Caki2 (cell line): ENCODE results near the gene SUN1. TPM values are rescaled to one million over a fixed set of nuclear protein-coding genes. Genes with fewer than 3 reads are reported as not detected.

ENCODE experiments used
- DNase-seq: peaks from one replicate; pipeline ENCODE4 v3.0.0-alpha.2; 2015; ENCODE audit warnings: low read depth
- in situ Hi-C: cut with HindIII; loops from 2 replicates; pipeline ENCODE4 v1.10.0; 2016; ENCODE audit warnings: low sequenced_read_pairs, low pct_unique_long_range_greater_than_20kb, mixed read lengths
- total RNA-seq: library from RNA; depleted of rRNA; stranded (reverse); fragments of >200 nt; shearing (Covaris generic); gene quantifications from 2 replicates; pipeline ENCODE4 v1.2.3, GENCODE V29; 2014; ENCODE audit warnings: low replicate concordance

SUN1 gene
- total RNA-seq, 1 experiment from 2014 or later = 111 TPM

- no peak for DNase-seq
- in situ Hi-C loops = no loop called here
Observed at GRCh38 chr7:882336-883035, 50.2 kb downstream of the SUN1 start.

GRCh38 chr7:883055-884021, 51.1 kb downstream of the SUN1 start:
- no peak for DNase-seq
- in situ Hi-C loops = no loop called here

GRCh38 chr7:884191-885003, 52.1 kb downstream of the SUN1 start:
- in situ Hi-C loops = no loop called here
- DNase-seq = no peak

- no peak for DNase-seq
- in situ Hi-C loops = no loop called here
Observed at GRCh38 chr7:885261-885892, 53.1 kb downstream of the SUN1 start.

- in situ Hi-C loops = no loop called here
- no peak for DNase-seq
Observed at GRCh38 chr7:885893-886625, 53.8 kb downstream of the SUN1 start.

GRCh38 chr7:886626-887487, 54.6 kb downstream of the SUN1 start:
- no peak for DNase-seq
- in situ Hi-C loops = no loop called here

GRCh38 chr7:887488-887820, 55.2 kb downstream of the SUN1 start:
- DNase-seq = no peak
- in situ Hi-C loops = no loop called here

- no peak for DNase-seq
- in situ Hi-C loops = no loop called here
Observed at GRCh38 chr7:888081-889024, 56.1 kb downstream of the SUN1 start.

- in situ Hi-C loops = no loop called here
- no peak for DNase-seq
Observed at GRCh38 chr7:889025-889390, 56.7 kb downstream of the SUN1 start.

GRCh38 chr7:889391-889790, 57.1 kb downstream of the SUN1 start:
- DNase-seq = no peak

GRCh38 chr7:890868-891267, 58.6 kb downstream of the SUN1 start:
- DNase-seq = no peak
- in situ Hi-C loops = no loop called here

More at GRCh38 chr7:889391-889790, 57.1 kb downstream of the SUN1 start:
- in situ Hi-C loops = no loop called here

- no peak for DNase-seq
- in situ Hi-C loops = no loop called here
Observed at GRCh38 chr7:891291-891690, 59.0 kb downstream of the SUN1 start.

- in situ Hi-C loops = no loop called here
- DNase-seq = no peak
Observed at GRCh38 chr7:891805-892204, 59.5 kb downstream of the SUN1 start.

GRCh38 chr7:892648-893593, 60.6 kb downstream of the SUN1 start:
- no peak for DNase-seq
- in situ Hi-C loops = no loop called here

- DNase-seq = no peak
- in situ Hi-C loops = no loop called here
Observed at GRCh38 chr7:893686-894085, 61.4 kb downstream of the SUN1 start.
